ENCODE results near the gene PCP4.
"Not testable (repeated sequence)": the region's sequence is repeated elsewhere in the genome, so short reads cannot be mapped to it uniquely, and the experiment has no call there.

PCP4 gene

DNA sequence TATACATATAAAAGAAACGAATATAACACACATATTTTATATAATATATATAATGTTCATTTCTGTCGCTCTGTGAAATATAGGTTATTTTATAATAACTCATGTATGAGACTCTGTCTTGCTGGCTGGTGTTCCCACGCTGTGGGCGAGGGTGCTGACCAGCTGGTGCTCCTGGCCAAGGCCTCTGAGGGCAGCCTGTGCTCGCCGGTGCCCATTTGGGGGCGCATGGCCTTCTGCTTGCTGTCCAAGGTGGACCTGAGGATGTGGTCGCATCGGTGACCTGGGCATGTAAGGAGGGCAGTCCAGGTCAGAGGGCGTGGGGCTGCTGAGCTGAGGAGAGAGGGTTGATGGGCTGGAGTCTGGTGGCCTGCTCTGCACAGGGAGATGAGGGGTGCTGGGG, 1.1 kb upstream of the PCP4 start:
- no peak for DNase-seq (ENCODE audit: low read depth)

DNA sequence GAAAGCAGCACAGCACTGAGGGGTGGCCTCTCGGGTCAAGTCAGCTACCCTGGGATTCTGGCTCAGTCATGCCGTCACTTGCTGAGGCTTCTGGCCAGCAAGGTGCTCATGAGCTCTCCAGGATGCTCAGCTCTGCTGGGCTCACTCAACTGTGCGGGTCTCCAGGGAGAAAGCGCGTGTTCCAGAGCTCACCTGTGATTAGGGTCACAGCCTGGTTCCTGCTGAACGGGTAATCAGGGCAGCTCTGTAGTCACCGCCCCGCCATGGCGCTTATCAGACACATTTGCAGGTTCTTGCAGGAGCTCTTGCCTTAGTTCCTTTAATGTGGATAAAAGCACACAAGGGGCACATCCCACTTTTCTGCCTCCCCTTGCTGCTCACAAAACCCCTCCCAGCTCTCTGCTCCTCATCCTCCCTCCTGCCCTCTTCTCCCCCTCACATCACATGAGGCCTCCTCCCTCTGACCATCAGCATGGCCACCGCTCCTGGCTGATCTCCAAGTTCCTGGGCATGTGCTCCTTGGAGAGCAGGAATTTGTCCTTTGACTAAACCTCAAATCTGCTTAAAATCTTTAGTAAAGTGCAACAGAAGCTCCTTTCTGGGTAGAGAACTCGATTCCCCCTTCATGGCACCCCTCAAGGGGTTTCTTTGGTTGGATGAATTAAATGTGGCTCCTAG, 2.0 kb downstream of the PCP4 start:
- DNase-seq (ENCODE audit: low read depth) = no peak

DNA sequence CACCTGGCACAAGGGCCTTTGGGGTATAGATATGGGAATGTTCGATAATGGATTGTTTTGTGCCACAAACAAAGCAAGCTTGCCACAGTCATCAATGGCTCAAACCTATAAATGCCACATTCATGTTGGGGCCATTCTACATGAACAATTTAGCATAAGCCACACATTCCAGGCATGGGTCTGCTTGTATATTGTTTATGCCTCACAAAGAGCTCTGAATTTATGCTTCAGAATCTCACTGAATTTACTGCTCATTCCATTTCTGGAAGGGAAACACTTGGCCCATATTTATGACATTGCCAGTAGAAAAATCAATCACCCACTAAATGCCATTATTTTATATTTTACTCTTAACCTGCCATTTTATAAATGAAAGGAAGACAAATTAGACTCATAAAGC, 6.4 kb downstream of the PCP4 start:
- DNase-seq (ENCODE audit: low read depth) = no peak

DNA sequence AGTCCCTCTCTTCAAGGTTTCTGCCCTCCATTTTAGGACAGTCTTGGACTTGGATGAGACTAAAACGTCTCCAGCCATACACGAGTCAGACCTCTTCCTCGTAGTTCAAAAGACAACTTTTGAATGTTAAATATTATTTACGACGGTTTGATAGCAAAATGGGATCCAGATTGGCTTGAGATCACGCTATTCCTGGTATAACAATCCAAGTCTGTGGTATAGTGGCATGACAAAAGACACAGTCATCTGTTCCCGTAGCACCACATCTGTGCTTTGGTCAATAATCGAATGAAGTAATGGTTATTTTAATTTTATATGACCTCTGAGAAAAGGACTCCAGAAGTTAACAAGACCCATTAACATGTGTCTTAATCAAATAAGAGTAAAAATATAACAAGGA, 7.0 kb downstream of the PCP4 start:
- DNase-seq (ENCODE audit: low read depth) = no peak

DNA sequence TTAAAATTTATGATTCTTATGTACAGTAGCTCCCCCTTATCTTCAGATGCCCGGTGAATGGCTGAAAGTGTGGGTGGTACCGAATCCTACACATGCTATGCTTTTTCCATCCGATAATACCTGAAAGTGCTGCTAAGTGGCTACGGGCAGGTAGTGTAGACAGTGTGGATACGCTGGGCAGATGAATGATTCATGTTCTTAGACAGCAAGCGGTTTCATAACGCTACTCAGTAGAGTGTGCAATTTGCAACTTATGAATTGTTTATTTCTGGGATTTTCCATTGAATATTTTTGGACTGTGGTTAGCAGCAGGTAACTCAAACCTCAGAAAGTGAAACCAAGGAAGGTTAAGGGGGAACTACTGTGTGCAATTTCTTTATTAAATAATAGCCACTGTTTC, 7.5 kb downstream of the PCP4 start:
- no peak for DNase-seq (ENCODE audit: low read depth)

DNA sequence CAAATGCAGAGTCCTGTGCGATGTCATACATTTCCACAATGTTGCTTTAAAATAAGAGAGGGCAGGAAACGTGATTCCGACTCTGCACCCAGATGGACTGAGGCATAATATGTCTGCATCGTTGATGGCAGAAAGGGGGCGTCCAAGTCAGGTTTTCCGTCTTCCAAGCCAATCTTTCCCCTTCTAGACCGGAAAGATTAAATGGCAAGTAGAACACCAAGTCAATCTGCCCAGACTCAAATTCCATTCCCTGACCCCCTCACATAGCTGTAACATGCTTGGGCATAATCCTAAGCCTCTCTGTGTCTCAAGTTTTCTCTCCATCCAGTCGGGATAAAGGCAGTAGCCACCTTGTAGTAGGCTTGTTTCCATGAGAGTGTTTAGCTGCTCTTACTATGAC, 14.4 kb downstream of the PCP4 start:
- no peak for DNase-seq (ENCODE audit: low read depth)

DNA sequence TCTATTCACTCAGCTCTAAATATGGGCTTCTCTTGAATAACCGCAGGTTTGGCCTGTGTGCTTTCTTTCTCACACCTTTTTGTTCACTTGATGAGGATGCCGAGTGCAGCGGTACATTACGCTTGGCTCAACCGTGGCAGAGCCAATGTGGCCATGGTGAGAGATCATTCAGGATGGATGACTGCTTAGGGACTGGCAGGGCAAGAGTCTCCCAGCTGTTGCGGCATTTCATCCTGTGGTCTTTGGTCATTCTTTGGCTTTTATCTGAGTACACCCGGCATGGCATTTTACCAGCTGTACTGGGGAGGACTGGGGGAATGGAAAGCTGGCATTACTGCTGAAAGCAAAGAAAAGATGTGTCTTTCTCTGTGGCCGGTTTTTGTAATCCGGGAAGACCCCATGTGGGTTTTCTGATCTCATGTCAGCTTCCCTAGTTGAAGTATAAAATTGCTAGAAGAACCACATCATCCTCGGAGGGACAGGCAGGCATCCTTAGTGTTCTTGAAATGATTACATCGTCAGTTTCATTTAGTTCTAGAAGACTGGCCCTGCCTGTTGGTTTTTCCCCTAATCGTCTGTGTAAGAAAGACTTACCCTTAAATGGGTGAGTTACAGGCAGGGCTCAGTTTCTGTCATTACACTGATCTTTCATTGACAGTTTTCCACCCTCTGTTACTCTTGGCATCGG, 15.1 kb downstream of the PCP4 start:
- no peak for DNase-seq (ENCODE audit: low read depth)

DNA sequence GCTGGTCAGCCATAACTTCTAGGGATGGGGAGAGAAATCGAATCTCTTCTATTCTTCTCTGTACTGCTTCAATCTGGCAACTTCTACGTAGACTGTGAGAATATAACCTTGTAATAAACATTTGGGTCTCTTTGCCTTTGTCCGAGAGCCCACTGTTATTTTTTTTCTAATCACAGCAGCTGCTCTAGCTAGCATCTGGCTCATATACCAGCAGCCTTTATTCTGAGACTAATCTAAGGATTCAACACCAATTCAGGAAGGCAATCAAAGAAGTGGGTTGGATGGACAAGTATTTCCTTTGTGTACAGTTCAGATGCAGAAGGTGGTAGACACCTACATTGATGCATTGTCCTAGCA, 15.6 kb downstream of the PCP4 start:
- no peak for DNase-seq (ENCODE audit: low read depth)

DNA sequence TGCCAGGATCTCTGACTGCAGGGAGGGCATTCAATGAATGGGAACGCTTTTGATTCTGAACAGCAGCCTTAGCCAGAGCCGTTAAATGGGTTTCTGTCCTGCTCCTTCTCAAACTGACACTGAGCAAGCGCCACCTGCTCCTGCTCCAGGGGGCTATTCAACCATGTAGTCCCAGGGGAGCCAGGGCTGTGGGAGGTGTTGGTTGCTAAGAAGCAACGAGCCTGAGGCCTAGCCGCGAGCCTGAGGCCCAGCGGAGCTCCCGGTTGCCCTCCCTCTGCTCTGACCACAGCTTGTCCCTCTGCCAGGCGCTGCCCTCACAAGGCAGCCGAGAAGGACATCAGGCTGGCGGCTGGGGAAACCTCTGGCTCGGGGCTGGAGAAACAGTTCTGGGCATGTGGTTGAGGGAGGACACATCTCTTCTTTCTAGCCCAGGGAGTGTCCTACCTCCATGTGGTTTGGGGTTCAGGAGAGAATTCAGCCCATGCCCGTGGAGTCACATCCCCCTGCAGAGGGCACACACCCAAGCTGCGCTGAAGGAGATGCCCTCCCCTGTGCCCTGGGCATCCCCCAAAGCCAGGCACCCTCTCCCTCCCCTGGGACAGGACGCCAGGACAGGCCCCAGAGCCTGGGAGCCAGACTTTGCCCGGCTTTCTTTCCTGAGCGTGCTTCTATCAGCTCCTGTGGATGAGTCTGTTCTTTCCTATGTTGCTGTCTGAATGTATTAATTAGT, 18.0 kb downstream of the PCP4 start:
- DNase-seq (ENCODE audit: low read depth) = no peak

DNA sequence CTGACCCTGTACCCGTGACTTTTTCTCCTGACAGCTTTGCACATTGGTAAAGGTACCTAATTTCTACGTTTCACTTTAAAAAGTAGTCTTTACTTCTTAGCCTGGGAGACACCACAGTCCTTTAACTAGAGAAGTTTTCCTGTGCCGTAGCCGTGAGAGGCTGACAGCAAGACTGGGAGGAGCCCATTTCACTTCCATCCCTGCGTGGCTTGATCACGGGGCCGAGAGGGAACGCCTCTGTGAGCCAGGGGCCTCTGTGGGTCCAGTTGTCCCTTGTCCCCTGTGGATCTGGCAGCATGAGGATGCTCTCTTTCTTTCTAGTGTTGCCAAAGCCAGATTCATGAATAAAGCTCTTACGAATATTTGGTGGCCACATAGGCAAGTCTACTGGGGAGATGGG, 21.6 kb downstream of the PCP4 start:
- no peak for DNase-seq (ENCODE audit: low read depth)

DNA sequence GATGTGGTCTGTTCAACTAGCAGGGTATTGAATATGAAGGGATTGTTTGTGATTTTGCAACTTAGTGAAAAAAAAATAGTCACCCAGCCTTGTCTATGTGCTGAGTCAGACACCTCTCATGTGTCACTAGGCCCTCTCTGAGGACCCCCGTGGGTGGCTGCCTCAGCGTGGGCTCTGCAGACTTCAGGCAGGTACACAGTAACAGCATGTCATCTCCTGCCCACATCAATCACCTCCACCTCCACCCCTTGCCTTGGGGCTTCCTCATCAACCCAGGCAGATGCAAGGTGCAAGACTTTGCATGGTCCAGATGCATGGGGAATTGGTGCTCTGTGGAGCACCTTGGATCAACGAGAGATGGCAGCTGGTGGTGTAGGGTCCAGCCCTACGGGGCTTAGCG, 23.9 kb downstream of the PCP4 start:
- DNase-seq (ENCODE audit: low read depth) = no peak

DNA sequence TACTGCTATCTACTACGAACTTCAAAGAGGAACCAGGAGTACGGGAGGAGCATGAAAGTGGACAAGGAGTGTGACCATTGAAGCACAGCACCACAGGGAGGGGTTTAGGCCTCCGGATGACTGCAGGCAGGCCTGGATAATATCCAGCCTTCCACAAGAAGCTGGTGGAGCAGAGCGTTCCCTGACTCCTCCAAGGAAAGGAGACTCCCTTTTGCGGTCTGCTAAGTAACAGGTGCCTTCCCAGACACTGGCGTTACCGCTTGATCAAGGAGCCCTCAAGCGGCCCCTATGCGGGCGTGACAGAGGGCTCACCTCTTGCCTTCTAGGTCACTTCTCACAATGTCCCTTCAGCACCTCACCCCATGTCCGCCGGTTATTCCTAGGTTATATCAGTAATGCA, 24.6 kb downstream of the PCP4 start:
- DNase-seq (ENCODE audit: low read depth) = not testable (repeated sequence)

DNA sequence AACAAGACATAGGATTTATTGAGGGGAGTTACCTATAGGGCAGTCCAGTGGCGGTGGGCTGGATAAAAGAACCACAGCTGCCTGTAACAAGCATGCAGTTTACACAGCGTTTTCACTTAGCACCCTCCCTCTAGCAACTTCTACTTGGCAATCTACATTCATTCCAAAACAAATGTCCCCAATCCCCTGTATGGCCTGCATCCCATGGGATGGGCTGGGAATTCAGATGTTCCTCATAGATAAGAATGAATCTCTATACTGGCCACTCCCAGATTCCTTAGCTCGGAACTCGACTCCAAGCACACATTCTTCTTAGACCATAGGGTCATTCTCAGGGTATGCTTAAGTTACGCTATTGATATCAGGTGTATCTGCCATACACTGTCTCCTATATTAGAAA, 33.3 kb downstream of the PCP4 start:
- no peak for DNase-seq (ENCODE audit: low read depth)

DNA sequence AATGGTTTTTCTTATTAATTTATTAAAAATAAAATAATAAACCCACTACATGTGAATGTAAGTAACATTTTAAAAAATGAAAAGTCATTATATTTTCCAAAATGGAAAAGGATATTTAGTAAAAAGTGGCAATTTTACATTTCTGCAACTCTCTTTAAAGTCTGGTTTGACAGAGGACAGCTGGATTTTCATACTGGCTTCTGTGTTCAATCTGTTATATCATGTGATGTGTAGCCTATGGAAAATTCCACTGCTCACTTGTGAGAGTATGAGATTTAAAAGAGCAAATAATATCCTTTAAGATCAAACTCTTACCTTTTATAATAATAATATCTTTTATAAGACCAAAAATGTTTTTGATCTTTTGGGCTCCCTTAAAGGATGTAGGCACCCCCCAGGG, 33.7 kb downstream of the PCP4 start:
- no peak for DNase-seq (ENCODE audit: low read depth)

DNA sequence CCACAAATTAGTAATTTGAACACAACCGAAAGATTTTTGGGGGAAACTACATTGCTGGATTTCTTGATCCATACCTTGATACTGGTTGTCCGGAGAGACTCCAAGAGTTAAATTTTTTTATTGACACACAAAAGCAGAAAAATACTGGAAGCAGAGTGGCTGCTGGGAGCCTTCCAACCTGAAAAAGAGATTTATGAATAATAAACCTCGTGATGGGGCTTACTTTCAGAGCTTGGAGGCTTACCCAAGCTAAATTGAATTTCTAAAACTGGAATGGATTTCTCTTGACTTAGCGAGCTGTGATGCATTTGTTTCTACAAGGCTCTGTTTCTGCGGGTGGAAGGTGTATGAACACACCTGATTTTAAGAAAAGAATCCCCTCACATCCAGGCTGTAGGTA, 35.7 kb downstream of the PCP4 start:
- DNase-seq (ENCODE audit: low read depth) = no peak

DNA sequence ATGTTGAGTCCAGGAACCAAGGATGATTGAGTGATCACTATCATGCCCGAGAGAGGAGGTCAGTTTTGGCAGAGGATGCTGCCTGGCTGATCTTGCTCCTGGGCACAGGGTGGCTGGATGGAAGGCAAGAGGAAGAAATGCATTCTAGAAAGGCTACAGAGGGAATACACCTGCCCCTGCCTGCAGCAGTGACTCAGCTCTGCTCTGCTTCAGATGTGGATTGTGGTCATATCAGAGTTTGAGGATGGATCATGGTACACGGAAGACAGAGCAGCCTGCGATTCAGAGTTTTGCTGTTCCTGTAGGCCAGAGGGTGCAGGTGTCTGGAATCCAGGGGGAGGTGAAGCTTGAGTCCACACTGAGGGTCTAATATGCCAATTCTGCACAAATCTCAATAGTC, 37.2 kb downstream of the PCP4 start:
- DNase-seq (ENCODE audit: low read depth) = no peak

DNA sequence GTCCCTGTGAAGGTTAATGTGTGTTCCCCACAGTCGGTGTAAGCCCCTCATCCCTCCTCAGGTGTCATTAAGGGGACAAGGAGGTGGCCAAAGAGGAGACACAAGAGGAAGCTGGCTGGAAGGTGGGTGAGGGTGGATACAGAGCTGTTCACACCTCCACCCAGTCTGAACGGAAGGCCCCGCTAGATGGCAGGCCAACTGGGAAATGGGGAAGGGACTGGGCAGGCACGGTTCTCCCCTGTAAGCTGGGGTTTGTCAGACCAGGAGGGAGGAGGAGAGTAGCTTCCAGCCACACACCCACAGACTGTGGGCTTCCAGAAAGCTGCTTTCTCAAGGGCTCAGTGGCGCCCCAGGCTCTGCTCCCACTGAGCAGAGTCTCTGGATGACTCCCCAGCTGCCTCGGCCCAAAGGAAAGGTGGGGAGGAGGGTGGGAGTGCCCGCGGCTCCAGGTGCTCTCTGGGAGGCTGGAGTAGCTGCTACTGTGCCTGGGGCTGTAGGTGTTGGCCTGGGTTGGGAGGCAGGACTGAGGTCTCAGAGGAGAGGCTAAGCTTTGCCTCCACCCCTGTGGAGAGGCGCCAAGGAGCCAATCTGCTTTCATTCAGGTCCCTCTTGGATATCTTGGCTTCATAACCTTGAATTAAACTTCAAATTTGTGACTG, 41.2 kb downstream of the PCP4 start:
- no peak for DNase-seq (ENCODE audit: low read depth)

DNA sequence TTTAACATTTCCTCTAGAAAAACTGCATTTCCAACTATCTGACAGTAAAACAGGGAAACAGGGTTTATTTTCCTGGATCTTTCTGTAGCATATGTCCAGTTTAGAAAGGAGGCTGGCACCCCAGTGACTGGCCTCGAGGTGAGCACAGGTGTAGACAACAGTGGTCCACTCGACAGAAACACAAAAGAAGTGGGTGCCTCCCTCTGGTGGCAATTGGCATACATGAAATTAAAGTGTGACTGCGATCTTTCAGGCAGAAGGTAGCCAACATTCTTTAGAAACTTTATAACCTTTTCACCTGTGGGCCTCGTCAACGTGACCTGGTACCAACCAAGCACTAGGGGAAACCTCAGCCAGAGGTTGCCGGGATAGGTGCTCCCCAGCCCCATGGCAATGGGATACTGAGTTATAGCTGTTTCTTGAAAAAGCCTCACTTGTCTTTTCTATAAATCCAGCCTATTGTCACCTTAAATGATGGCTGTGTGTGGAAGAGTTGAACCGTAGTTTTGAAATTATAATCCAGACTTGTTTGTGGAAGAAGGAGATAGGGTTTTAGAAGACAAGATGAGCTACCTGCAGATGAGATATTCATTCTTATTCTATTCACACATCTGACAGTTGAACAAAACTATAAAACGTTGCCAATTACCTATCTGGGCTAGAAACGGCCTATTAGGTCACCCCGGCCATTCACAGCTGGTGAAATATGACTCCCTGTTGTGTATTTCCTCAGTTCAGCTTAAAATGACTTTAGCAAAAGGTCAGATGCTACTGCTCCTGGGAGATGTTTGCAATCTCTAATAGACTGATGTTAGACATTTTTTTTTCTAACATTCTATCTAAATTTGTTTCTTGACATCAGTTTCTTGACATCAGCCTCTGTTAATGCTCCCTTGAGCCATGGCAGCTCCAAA, 44.3 kb downstream of the PCP4 start:
- DNase-seq (ENCODE audit: low read depth) = no peak

DNA sequence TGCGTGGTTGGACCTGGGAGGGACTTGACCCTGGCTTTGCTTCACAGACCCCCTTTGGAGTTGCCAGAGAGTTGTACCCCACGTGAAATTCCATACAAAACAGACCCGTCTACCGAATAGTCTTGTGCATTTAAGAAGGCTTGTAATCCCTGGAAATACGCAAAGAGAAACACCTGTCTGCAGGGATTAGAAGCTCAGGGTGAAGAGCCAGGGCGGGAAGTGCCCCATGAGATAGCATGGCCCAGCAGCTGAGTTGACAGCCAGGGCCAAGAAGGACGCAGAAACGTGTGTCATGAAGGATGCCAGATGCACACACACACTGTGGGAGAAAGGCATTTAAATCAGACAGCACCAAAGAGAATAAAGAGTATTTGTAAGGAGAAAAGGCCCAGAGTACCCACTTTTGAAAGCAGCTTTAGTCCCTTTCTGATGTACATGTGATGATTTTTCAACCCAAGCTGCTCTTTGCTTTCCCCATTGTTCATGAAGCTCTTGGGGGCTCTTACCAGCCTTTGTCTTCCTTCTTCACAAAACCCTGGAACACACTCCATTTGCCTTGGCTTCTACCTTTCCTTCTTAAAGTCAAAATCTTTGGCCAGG, 46.6 kb downstream of the PCP4 start:
- no peak for DNase-seq (ENCODE audit: low read depth)

DNA sequence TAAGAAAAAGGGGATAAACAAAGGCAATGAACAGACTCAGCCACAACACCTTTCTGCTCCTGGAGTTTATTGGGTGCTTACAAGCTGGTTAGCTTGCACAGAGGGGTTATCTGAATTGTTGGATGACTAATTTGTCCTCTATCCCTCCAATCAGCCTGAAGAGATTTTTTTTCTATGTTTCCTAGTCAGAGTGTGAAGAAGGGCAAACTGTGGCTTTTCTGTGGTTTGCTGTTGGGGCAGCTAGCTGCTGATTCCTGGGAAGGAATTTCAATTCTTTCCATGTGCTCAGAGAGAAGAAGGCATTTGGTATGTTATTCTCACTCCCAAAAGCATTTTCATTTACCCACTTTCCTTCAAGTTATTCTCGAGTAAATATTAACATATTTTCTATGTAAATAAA, 48.6 kb downstream of the PCP4 start:
- DNase-seq (ENCODE audit: low read depth) = no peak

DNA sequence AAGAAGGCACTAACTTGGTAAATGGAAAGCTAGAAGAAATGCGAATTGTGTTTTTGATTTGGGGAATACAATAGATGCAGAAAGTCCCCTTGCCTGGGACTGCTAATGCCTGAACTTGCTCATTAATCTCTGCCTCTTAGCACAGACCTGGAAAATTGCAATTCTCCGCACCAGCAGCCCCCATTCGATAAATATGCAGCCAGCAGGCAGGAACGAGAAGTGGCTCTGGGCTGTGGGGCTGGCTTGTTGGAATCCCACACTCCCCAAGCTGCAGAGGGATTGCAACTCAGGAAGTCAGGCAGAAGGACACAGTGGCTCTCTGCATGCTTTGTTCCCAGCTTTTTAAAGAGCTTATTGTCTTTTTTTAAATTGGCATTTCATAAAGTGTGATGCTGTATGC, 51.3 kb downstream of the PCP4 start:
- no peak for DNase-seq (ENCODE audit: low read depth)

DNA sequence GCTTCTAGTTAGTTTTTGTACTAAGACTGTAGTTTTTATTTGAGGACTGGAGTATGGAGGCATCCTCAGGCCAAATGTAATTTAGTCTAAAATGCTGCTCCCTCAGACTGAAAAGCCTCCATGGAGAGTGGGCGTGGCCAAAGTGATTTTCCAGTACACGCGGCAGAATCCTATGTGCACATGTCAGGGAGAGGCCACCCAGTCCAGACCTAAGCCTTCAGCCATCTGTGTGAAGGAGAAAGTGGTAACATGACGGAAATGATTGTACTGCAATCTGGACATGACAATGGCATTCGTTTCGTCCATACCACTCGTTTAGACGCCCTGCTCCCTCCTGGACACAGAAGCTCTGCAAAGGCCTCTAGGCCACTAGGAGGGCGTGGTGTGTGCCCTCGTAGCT, 56.2 kb downstream of the PCP4 start:
- DNase-seq (ENCODE audit: low read depth) = no peak
